Subcutaneous adipose tissue (tissue), 4 donors: ENCODE measurements around the gene GOLGB1. TPM values are rescaled to one million over a fixed set of nuclear protein-coding genes. Genes with fewer than 3 reads are reported as not detected.

Experiments
- CTCF ChIP-seq: fragments of 450-650 bp; IDR thresholded peaks from one replicate; pipeline ENCODE4 v1.5.1; 2016; ENCODE audit warnings: low read depth, mild to moderate bottlenecking, control low read depth, antibody characterized with exemption, moderate library complexity
- total RNA-seq, 4 donors: library from RNA; depleted of rRNA; stranded (reverse); fragments of >200 nt; gene quantifications; one replicate each; pipeline ENCODE4 v1.1.0, GENCODE V29; 2016

Gene GOLGB1
- total RNA-seq, 4 donors from 2014 or later: 69.2 to 91.7 (median 86.4) TPM

- no peak for TF ChIP-seq CTCF
Observed at GRCh38 chr3:121642601-121643314, 106.8 kb downstream of the GOLGB1 start.

GRCh38 chr3:121641127-121641526 is 108.4 kb downstream of the GOLGB1 start:
- TF ChIP-seq CTCF: no peak

- no peak for TF ChIP-seq CTCF
Observed at GRCh38 chr3:121637922-121638321, 111.6 kb downstream of the GOLGB1 start.

GRCh38 chr3:121630355-121630754 is 119.2 kb downstream of the GOLGB1 start:
- TF ChIP-seq CTCF: no peak

GRCh38 chr3:121629601-121630000 is 119.9 kb downstream of the GOLGB1 start:
- TF ChIP-seq CTCF: no peak

GRCh38 chr3:121627622-121628021 is 121.9 kb downstream of the GOLGB1 start:
- no peak for TF ChIP-seq CTCF

GRCh38 chr3:121627211-121627610 is 122.3 kb downstream of the GOLGB1 start:
- TF ChIP-seq CTCF: no peak
